HL-60 (cell line): ENCODE measurements around the gene PROSER2.

Experiments used
- DNase-seq, 2 experiments: peaks; one replicate each; pipeline ENCODE4 v3.0.0-alpha.2; 2010 to 2020; ENCODE audit warnings: low read depth in 1 of 2, low spot score in 1 of 2
- H3K27ac ChIP-seq: fragments of 250-450 bp; sonication (Bioruptor Pico); replicated peaks from 2 replicates; pipeline ENCODE4 v1.5.1; 2020; ENCODE audit warnings: mild to moderate bottlenecking, moderate library complexity
- H3K27me3 ChIP-seq: fragments of 250-450 bp; sonication (Bioruptor Pico); 2 replicates; pipeline ENCODE4 v1.5.1; 2021; ENCODE audit warnings: mild to moderate bottlenecking, moderate library complexity; ENCODE audit not compliant: insufficient read depth, poor library complexity, severe bottlenecking
- H3K4me3 ChIP-seq: replicated peaks from 2 replicates; pipeline ENCODE4 v1.5.1; 2011; ENCODE audit warnings: mild to moderate bottlenecking, control low read depth, low read length; ENCODE audit not compliant: insufficient read depth
- CTCF ChIP-seq: IDR thresholded peaks from one replicate; pipeline ENCODE4 v1.5.1; 2011; ENCODE audit warnings: low read length, control low read depth, inconsistent platforms; ENCODE audit not compliant: insufficient read depth
- GABPA ChIP-seq: IDR thresholded peaks from 2 replicates; pipeline ENCODE4 v1.6.1; 2012; ENCODE audit warnings: low read depth
- POLR2AphosphoS5 ChIP-seq: IDR thresholded peaks from 2 replicates; pipeline ENCODE4 v1.6.1; 2012; ENCODE audit warnings: low read depth
- REST ChIP-seq: IDR thresholded peaks from 2 replicates; pipeline ENCODE4 v1.6.1; 2012; ENCODE audit warnings: low read depth; ENCODE audit not compliant: insufficient replicate concordance
- SPI1 ChIP-seq: IDR thresholded peaks from 2 replicates; pipeline ENCODE4 v1.6.1; 2012; ENCODE audit warnings: low read depth, mild to moderate bottlenecking, borderline replicate concordance

Gene PROSER2

GRCh38 chr10:11893749-11894278 is 70.7 kb downstream of the PROSER2 start:
- H3K27me3 ChIP-seq, result no peaks in the 10 kb centered on the region
- no peak overlapping the region for H3K4me3 ChIP-seq
- H3K27ac ChIP-seq, result no peak overlapping the region
- no peak for DNase-seq
- no peak for TF ChIP-seq CTCF
- no peak for TF ChIP-seq REST
- TF ChIP-seq GABPA, result no peak
- TF ChIP-seq SPI1, result no peak
- no peak for TF ChIP-seq POLR2AphosphoS5

- no peak for DNase-seq
- Histone ChIP-seq H3K27me3 (no peaks in the 10 kb centered on the region), H3K4me3 (no peak overlapping the region), H3K27ac (no peak overlapping the region)
- TF ChIP-seq SPI1 (no peak), CTCF (no peak), GABPA (no peak), POLR2AphosphoS5 (no peak), REST (no peak)
These were observed 71.4 kb downstream of the PROSER2 start for GRCh38 chr10:11894381-11895107.

- no peak for DNase-seq
- H3K27ac ChIP-seq, result no peak overlapping the region
- no peak for TF ChIP-seq SPI1
- TF ChIP-seq CTCF, result no peak
- TF ChIP-seq POLR2AphosphoS5, result no peak
- no peak for TF ChIP-seq REST
- H3K4me3 ChIP-seq, result no peak overlapping the region
- H3K27me3 ChIP-seq, result no peaks in the 10 kb centered on the region
These were observed 71.9 kb downstream of the PROSER2 start for GRCh38 chr10:11895108-11895466.
